NB4 (cell line): Measurements from ENCODE around the gene TDRD10.

ENCODE experiments used
- DNase-seq: peaks from one replicate; pipeline ENCODE4 v3.0.0; 2010; ENCODE audit warnings: low read depth
- H3K4me3 ChIP-seq: one replicate; pipeline ENCODE4 v1.5.1; 2011; ENCODE audit warnings: mild to moderate bottlenecking, low read depth, low read length, moderate library complexity
- MYC ChIP-seq: IDR thresholded peaks from 2 replicates; pipeline ENCODE4 v1.6.1; 2011; ENCODE audit warnings: low read depth, low read length
- POLR2A ChIP-seq: IDR thresholded peaks from 2 replicates; pipeline ENCODE4 v1.6.1; 2011; ENCODE audit warnings: mild to moderate bottlenecking; ENCODE audit not compliant: insufficient read length; ENCODE audit errors: extremely low read depth
- TF ChIP-seq, protein P1 (sequence below): IDR thresholded peaks from one replicate; pipeline ENCODE4 v1.5.1; 2012; ENCODE audit warnings: low read depth, low read length
- TF ChIP-seq, protein P2 (sequence below): IDR thresholded peaks from 2 replicates; pipeline ENCODE4 v1.6.1; 2011; ENCODE audit warnings: low read depth, low read length

TDRD10 gene

DNA sequence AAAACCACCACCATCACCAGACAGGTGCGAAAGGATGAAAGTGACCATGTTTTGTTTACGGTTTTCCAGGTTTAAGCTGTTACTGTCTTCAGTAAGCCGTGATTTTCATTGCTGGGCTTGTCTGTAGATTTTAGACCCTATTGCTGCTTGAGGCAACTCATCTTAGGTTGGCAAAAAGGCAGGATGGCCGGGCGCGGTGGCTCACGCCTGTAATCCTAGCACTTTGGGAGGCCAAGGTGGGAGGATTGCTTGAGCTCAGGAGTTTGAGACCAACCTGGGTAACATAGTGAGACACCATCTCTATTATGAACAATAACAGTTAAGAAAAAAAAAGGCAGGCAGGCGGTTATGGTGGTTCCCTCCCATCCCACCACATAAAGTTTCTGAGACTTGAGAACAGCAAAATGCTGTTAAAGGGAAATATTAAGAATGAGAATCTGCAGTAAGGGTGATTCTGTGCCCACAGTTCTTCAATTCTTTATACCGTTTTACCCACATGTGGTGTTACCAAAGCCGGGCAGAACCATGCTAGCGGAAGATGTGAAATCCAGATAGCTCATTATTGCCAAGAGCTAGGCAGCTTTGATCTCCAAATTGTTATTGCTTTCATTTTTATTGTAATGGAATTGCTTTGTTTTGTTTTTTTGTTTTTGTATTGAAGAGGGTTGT is 34.5 kb upstream of the TDRD10 start:
- TF ChIP-seq POLR2A: no peak
- TF ChIP-seq, protein P1, sequence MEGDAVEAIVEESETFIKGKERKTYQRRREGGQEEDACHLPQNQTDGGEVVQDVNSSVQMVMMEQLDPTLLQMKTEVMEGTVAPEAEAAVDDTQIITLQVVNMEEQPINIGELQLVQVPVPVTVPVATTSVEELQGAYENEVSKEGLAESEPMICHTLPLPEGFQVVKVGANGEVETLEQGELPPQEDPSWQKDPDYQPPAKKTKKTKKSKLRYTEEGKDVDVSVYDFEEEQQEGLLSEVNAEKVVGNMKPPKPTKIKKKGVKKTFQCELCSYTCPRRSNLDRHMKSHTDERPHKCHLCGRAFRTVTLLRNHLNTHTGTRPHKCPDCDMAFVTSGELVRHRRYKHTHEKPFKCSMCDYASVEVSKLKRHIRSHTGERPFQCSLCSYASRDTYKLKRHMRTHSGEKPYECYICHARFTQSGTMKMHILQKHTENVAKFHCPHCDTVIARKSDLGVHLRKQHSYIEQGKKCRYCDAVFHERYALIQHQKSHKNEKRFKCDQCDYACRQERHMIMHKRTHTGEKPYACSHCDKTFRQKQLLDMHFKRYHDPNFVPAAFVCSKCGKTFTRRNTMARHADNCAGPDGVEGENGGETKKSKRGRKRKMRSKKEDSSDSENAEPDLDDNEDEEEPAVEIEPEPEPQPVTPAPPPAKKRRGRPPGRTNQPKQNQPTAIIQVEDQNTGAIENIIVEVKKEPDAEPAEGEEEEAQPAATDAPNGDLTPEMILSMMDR: no peak
- no peak for TF ChIP-seq MYC
- TF ChIP-seq, protein P2, sequence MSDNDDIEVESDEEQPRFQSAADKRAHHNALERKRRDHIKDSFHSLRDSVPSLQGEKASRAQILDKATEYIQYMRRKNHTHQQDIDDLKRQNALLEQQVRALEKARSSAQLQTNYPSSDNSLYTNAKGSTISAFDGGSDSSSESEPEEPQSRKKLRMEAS: no peak
- no peak overlapping the region for H3K4me3 ChIP-seq
- DNase-seq: no peak

DNA sequence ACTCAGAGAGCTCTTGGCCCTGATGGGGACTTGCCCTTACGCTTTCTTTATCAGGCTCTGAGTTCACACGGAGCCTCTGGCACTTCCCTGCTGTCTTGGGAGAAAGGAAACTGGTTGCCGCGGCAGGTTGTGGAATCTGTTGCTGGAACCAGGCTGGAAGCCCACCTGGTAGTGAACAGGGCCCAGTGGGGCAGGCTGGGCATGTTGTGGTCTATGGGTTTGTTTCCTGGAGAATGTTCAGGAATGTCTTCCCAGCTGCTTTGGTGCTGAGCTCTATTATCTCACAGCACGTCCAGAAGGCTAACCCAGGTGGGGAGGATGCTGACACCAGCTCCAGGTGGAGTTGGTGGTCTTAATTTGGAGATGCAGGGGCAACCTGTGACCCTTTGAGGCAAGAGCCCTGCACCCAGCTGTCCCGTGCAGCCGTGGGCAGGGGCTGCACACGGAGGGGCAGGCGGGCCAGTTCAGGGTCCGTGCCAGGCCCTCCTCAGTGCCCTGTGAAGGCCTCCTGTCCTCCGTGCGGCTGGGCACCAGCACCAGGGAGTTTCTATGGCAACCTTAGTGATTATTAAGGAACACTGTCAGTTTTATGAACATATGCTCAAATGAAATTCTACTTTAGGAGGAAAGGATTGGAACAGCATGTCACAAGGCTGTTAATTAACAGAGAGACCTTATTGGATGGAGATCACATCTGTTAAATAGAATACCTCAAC is 33.3 kb upstream of the TDRD10 start:
- DNase-seq: no peak
- TF ChIP-seq POLR2A: no peak
- TF ChIP-seq, protein P1: no peak
- TF ChIP-seq MYC: no peak
- TF ChIP-seq, protein P2: no peak

DNA sequence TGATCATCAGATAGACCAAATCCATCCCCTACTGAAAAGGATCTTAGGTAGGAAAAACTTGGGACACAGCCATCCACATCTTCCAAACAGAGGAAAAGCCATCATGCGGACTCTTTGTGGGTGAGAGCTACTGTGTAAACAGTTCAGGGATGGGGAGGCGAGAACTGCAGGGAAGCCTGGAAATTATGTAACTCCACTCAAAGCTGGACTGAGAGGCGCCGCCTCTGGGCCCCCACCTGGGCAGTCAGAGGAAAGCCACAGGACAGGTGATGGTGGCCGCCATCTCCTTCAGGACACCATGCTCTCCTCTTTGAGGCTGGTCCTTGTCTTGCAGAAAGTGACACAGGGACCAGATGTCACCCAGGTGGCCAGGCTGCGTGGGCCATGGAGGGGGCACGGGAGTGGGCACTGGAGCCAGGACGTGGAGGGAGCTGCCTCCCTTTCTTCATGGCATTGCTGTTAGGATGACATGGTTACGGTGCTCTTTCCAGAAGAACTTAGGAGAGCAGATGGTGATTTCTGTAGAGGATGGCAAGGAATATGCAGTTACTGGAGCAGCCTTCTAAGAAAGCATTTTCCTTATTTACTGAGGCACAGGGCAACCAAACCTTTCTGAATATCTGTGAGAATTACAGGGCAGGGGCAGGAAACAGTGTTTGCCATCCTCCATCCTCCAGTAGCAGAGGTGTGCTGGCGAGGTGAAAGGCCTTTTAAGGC is 32.0 kb upstream of the TDRD10 start:
- DNase-seq: no peak
- no peak for TF ChIP-seq MYC
- TF ChIP-seq, protein P1: no peak
- TF ChIP-seq POLR2A: no peak
- TF ChIP-seq, protein P2: no peak
- H3K4me3 ChIP-seq: no peak overlapping the region

More for the DNA sequence above, 33.3 kb upstream of the TDRD10 start:
- H3K4me3 ChIP-seq: no peak overlapping the region

DNA sequence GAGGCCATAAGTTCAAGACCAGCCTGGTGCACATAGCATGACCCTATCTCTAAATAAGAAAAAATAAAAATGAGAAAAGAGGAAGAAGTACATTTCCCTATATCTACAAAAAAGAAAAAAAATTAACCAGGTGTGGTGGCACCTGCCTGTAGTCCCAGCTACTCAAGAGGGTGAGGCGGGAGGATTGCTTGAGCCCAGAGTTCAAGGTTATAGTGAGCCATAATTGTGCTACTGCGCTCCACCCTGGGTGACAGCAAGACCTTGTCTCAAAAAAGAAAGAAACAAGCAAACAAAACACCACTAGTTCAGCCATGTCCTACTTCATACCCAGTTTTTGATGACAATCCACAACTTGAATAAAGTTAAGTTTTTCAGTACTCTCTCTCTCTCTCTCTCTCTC is 30.7 kb upstream of the TDRD10 start:
- no peak for DNase-seq
- no peak overlapping the region for H3K4me3 ChIP-seq
- TF ChIP-seq, protein P2: no peak
- TF ChIP-seq POLR2A: no peak
- TF ChIP-seq, protein P1: no peak
- TF ChIP-seq MYC: no peak

DNA sequence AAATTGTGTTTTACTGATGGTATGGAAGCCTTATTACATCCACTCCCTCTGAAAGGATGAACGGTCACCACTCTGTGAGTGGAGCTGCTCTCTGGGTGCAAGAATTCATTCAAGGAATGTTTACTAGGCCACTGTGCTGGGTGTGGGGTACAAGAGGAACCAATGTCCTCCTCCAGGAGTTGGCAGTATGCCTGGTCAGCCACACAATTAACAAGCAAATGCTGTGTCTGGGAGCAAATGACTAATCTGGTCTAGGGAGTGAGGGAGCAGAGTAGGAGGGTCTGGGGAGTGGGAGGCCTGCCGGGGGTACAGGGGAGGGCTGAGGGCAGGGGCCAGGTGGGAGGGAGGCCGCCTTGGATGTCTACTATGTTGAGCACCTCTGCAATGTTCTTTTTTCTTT is 27.2 kb upstream of the TDRD10 start:
- peak; percentile 55 for DNase-seq
- H3K4me3 ChIP-seq: no peak overlapping the region
- TF ChIP-seq MYC (no peak), POLR2A (no peak)
- TF ChIP-seq, protein P1: no peak
- TF ChIP-seq, protein P2: no peak
